ENCODE data around the gene LMX1B. TPM values are rescaled to one million over a fixed set of nuclear protein-coding genes. Genes with fewer than 3 reads are reported as not detected.
A peak's percentile ranks its signal among the peaks of the same experiment; 100 is the strongest.

Gene LMX1B
- total and polyA plus RNA-seq, 2 of the 4 experiments (the other 2 are of a cell fraction), result not detected

DNA sequence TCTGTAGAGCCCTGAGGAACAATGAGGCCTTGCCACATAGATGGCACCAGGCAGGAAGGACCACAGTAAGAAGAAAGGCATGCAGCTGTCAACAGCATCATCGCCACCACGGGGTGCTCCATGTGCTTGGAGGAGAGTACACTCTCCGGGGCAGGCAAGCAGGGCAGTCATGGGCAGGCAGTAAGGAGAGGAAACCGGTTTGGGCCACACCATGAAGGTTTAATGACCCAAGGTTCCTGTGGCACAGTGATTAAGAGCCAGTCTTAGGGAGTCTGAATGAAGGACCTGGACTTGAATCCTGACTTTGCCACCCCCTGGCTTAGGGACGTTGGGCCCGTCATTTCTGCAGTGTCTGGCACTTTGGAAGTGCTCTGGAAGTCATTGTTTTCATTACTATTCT, 110.5 kb downstream of the LMX1B start:
- ChIA-PET CTCF (interaction anchor here (0.6 kb wide), 1 partner anchor 44 kb away, joined by 5 read pairs; no protein-coding TSS in a partner anchor), POLR2A (ENCODE audit: unreplicated experiment) (no interaction called here)
- Histone ChIP-seq H3K4me2 (ENCODE audit: low read depth, low read length) (no peak overlapping the region), H2BK5ac (ENCODE audit: low read depth, low read length, poor library complexity, severe bottlenecking) (no peak overlapping the region), H3K9me3 (ENCODE audit: control insufficient read depth, insufficient read depth, low read length) (no peaks in the 10 kb centered on the region), H3K18ac (ENCODE audit: low read depth, low read length) (no peak overlapping the region), H2BK120ac (ENCODE audit: low read depth, low read length) (no peak overlapping the region), H2AFZ (replicated peaks; ENCODE audit: low read length, poor library complexity) (peak overlapping the region; percentile 5), H4K20me1 (ENCODE audit: insufficient read depth, low read length) (no peaks in the 10 kb centered on the region), H4K8ac (ENCODE audit: low read depth in 2 of 2, low read length in 2 of 2) (no peak overlapping the region), H3K56ac (ENCODE audit: extremely low read depth, insufficient read depth, low read length) (no peak overlapping the region), H3K23ac (ENCODE audit: low read depth, low read length) (no peak overlapping the region), H3K27ac (ENCODE audit: insufficient read depth, low read length) (no peak overlapping the region), H2BK20ac (ENCODE audit: low read depth, low read length) (no peak overlapping the region), H3K9ac (ENCODE audit: low read depth, low read length) (no peak overlapping the region), H3K4me3 (ENCODE audit: insufficient read depth, low read depth, low read length) (no peak overlapping the region), H3K4me1 (ENCODE audit: control insufficient read depth, insufficient read depth, low read length) (no peaks in the 10 kb centered on the region; the same call in 1 of the 2 replicates), H3K9me1 (ENCODE audit: insufficient read depth, low read length) (no peaks in the 10 kb centered on the region; the same call in 1 of the 2 replicates), H2AK9ac (replicated peaks; ENCODE audit: low read depth, low read length, poor library complexity) (no peak overlapping the region), H3K14ac (replicated peaks; ENCODE audit: low read depth, low read length) (no peak overlapping the region), H3K4ac (ENCODE audit: low read depth, low read length) (no peak overlapping the region), H4K5ac (ENCODE audit: low read depth, low read length) (no peak overlapping the region), H3K27me3 (ENCODE audit: control insufficient read depth, insufficient read depth, low read length) (peaks cover 43% of the 10 kb centered on the region), H2AK5ac (ENCODE audit: low read depth, low read length) (no peak overlapping the region), H3K36me3 (ENCODE audit: control insufficient read depth, insufficient read depth, low read length) (no peaks in the 10 kb centered on the region), H4K91ac (ENCODE audit: insufficient read depth, low read depth, low read length) (no peak overlapping the region), H3K79me1 (ENCODE audit: low read depth in 1 of 2, low read length in 2 of 2) (no peaks in the 10 kb centered on the region), H2BK15ac (ENCODE audit: low read depth, low read length) (no peak overlapping the region)
- intact Hi-C loops (cut with micrococcal nuclease), result no loop called here
- TF ChIP-seq RFX5 (IDR thresholded peaks at IDR 0.05; ENCODE audit: low read depth, low read length) (no peak), CEBPB (IDR thresholded peaks at IDR 0.05; ENCODE audit: low read depth, low read length) (no peak), NFE2L2 (IDR thresholded peaks at IDR 0.05; ENCODE audit: low read depth, low read length) (no peak), MAFK (IDR thresholded peaks at IDR 0.05; ENCODE audit: low read depth, low read length) (no peak), POLR2A (IDR thresholded peaks at IDR 0.05; ENCODE audit: low read depth, low read length) (no peak), RAD21 (IDR thresholded peaks at IDR 0.05; ENCODE audit: low read length) (no peak), CHD1 (IDR thresholded peaks at IDR 0.05; ENCODE audit: low read depth, low read length) (no peak), SMC3 (IDR thresholded peaks at IDR 0.05; ENCODE audit: low read depth, low read length) (no peak), MAZ (IDR thresholded peaks at IDR 0.05; ENCODE audit: borderline replicate concordance, low read depth, low read length) (no peak), MXI1 (IDR thresholded peaks at IDR 0.05; ENCODE audit: borderline replicate concordance, low read depth, low read length) (no peak), FOS (IDR thresholded peaks at IDR 0.05; ENCODE audit: low read depth, low read length) (no peak), BHLHE40 (IDR thresholded peaks at IDR 0.05; ENCODE audit: low read depth, low read length) (no peak), RCOR1 (IDR thresholded peaks at IDR 0.05; ENCODE audit: insufficient replicate concordance, low read length) (no peak)
- TF ChIP-seq, protein P1, sequence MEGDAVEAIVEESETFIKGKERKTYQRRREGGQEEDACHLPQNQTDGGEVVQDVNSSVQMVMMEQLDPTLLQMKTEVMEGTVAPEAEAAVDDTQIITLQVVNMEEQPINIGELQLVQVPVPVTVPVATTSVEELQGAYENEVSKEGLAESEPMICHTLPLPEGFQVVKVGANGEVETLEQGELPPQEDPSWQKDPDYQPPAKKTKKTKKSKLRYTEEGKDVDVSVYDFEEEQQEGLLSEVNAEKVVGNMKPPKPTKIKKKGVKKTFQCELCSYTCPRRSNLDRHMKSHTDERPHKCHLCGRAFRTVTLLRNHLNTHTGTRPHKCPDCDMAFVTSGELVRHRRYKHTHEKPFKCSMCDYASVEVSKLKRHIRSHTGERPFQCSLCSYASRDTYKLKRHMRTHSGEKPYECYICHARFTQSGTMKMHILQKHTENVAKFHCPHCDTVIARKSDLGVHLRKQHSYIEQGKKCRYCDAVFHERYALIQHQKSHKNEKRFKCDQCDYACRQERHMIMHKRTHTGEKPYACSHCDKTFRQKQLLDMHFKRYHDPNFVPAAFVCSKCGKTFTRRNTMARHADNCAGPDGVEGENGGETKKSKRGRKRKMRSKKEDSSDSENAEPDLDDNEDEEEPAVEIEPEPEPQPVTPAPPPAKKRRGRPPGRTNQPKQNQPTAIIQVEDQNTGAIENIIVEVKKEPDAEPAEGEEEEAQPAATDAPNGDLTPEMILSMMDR (conservative IDR thresholded peaks at IDR 0.05; ENCODE audit: low read depth, low read length), result no peak
- TF ChIP-seq, protein P2, sequence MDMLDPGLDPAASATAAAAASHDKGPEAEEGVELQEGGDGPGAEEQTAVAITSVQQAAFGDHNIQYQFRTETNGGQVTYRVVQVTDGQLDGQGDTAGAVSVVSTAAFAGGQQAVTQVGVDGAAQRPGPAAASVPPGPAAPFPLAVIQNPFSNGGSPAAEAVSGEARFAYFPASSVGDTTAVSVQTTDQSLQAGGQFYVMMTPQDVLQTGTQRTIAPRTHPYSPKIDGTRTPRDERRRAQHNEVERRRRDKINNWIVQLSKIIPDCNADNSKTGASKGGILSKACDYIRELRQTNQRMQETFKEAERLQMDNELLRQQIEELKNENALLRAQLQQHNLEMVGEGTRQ (IDR thresholded peaks at IDR 0.05; ENCODE audit: low read depth, low read length), result no peak
- TF ChIP-seq, protein P3, sequence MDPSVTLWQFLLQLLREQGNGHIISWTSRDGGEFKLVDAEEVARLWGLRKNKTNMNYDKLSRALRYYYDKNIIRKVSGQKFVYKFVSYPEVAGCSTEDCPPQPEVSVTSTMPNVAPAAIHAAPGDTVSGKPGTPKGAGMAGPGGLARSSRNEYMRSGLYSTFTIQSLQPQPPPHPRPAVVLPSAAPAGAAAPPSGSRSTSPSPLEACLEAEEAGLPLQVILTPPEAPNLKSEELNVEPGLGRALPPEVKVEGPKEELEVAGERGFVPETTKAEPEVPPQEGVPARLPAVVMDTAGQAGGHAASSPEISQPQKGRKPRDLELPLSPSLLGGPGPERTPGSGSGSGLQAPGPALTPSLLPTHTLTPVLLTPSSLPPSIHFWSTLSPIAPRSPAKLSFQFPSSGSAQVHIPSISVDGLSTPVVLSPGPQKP (IDR thresholded peaks at IDR 0.05; ENCODE audit: borderline replicate concordance, low read depth, low read length), result no peak
- dilution Hi-C loops (cut with HindIII; ENCODE audit: low sequenced_read_pairs, unreplicated experiment), result no loop called here
- BruUV-seq (replicated peaks), result no TSS peak
- ATAC-seq (ENCODE audit: low read depth) (no peak), DNase-seq (no peak)
- WGBS, 2 experiments (ENCODE audit: extremely low coverage in 2 of 2, insufficient read length in 1 of 2), result 63% methylated on average over 3 of the region's 6 CpGs; no CpG with 5 or more reads in 1 of the 2 experiments
- in situ Hi-C loops (cut with MboI; ENCODE audit: low sequenced_read_pairs), result no loop called here

All from IMR-90 (cell line).